ENCODE measurements around the gene HMOX1. TPM values are rescaled to one million over a fixed set of nuclear protein-coding genes. Genes with fewer than 3 reads are reported as not detected.

The HMOX1 gene
- total and polyA plus RNA-seq, 2 of the 8 experiments (the other 6 are each of a cell fraction or from before 2014, with no cell fraction given): 25.0 to 41.6 TPM

DNA sequence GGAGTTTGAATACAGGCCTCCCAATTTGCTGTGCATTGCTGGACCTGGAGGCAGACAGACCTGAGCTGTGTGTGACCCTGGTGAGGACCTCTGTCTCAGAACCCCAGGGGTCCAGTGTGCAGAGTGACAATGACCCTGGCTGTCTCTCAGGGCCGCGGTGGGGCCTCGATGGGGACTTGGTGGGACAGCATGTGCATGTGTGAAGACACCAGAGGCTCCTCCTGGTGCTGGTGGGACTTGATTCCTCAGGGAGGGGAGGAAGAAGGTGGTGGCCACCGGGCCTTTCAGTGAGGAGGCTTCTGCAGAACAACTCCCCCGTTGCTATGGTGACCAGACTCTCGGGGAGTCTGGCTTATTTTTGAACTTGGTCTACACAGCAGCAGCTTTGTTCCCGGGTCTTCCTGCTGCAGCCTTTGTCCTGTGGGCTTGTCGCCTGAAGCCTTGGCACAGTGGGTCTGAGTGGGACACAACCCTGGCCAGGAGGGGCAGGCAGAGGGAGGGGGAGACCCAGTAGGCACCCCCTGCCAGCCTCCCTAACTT, 54.4 kb downstream of the HMOX1 start:
- Histone ChIP-seq H2BK120ac (replicated peaks; ENCODE audit: low read depth, low read length) (no peak overlapping the region), H3K23me2 (ENCODE audit: low read depth, low read length) (peaks cover 13% of the 10 kb centered on the region; the same call in 1 of the 2 replicates), H3K4me1 (replicated peaks in 1 of 4; ENCODE audit: control insufficient read depth in 3 of 4, insufficient read depth in 4 of 4, low read length in 3 of 4) (peaks cover 0 to 2% (median 0%) of the 10 kb centered on the region in 4 experiments; a peak in 3 of 7 replicates), H2BK15ac (ENCODE audit: low read length) (no peak overlapping the region), H3K9ac (replicated peaks in 1 of 4; ENCODE audit: extremely low read depth in 1 of 4, low read depth in 3 of 4, low read length in 3 of 4) (no peak overlapping the region), H3K79me2 (ENCODE audit: control insufficient read depth in 1 of 2, insufficient read depth in 2 of 2, low read length in 2 of 2) (no peaks in the 10 kb centered on the region), H2BK5ac (ENCODE audit: low read depth, low read length) (no peak overlapping the region), H3K18ac (ENCODE audit: extremely low read depth, low read length) (no peak overlapping the region), H4K8ac (ENCODE audit: extremely low read depth, insufficient read depth, low read length) (no peak overlapping the region), H3K27ac (ENCODE audit: low read depth, low read length) (no peak overlapping the region), H3K14ac (ENCODE audit: insufficient read length) (no peak overlapping the region), H4K91ac (replicated peaks; ENCODE audit: insufficient read length, low read length) (no peak overlapping the region), H2BK20ac (ENCODE audit: low read length) (no peak overlapping the region), H3K27me3 (replicated peaks in 1 of 4; ENCODE audit: control insufficient read depth in 3 of 4, extremely low read depth in 1 of 4, insufficient read depth in 3 of 4, low read length in 3 of 4) (no peaks in the 10 kb centered on the region), H2AK5ac (ENCODE audit: low read depth, low read length) (no peak overlapping the region), H3K4ac (replicated peaks; ENCODE audit: insufficient read length, low read depth, low read length) (no peak overlapping the region), H3K56ac (replicated peaks; ENCODE audit: insufficient read length, low read depth, low read length) (no peak overlapping the region), H3K23ac (ENCODE audit: insufficient read length) (no peak overlapping the region), H3K4me3 (ENCODE audit: extremely low read depth in 1 of 4, insufficient read depth in 2 of 4, low read depth in 3 of 4, low read length in 4 of 4) (no peak overlapping the region), H3K9me3 (ENCODE audit: insufficient read depth in 2 of 2, low read depth in 1 of 2, low read length in 1 of 2) (peaks cover 4 to 12% of the 10 kb centered on the region in 2 experiments; a peak in 3 of 4 replicates), H4K5ac (ENCODE audit: insufficient read length, low read depth, low read length) (no peak overlapping the region), H3K36me3 (ENCODE audit: control insufficient read depth in 2 of 4, insufficient read depth in 4 of 4, low read length in 3 of 4) (peaks cover 10 to 37% (median 25%) of the 10 kb centered on the region in 4 experiments), H3K4me2 (ENCODE audit: insufficient read depth in 1 of 2, low read depth in 2 of 2, low read length in 2 of 2) (no peak overlapping the region), H3K79me1 (ENCODE audit: low read depth, low read length) (no peaks in the 10 kb centered on the region; the same call in 1 of the 2 replicates), H2BK12ac (ENCODE audit: low read depth, low read length) (no peak overlapping the region), H2AFZ (ENCODE audit: low read length) (no peak overlapping the region), H4K20me1 (replicated peaks in 1 of 2; ENCODE audit: control insufficient read depth in 1 of 2, insufficient read depth in 2 of 2, low read length in 2 of 2) (peaks cover 2 to 3% of the 10 kb centered on the region in 2 experiments)
- ChIA-PET CTCF (ENCODE audit: partially characterized antibody) (interaction anchor here (8.7 kb wide), 1 partner anchor 144 kb away, joined by 124 read pairs; no protein-coding TSS in a partner anchor), POLR2A (ENCODE audit: partially characterized antibody) (interaction anchor here (0.7 to 46.1 kb wide), 4 partner anchors 8 to 39 kb away, joined by 4 to 1995 read pairs (median 7); partner anchors contain the start of genes HMOX1 and MCM5)
- FAIRE-seq (no peak), DNase-seq (ENCODE audit: low read depth in 1 of 2, low spot score in 2 of 2) (no peak)
- 95% methylated on average over 8 of the region's 8 CpGs; no CpG with 5 or more reads in 1 of the 2 experiments for WGBS, 2 experiments (ENCODE audit: extremely low coverage in 1 of 2, insufficient coverage in 1 of 2, insufficient read length in 1 of 2, insufficient replicate concordance in 2 of 2, low coverage in 1 of 2, low lambda C conversion rate in 2 of 2, missing lambda C conversion rate in 1 of 2)
- TF ChIP-seq JUND (IDR thresholded peaks at IDR 0.05; ENCODE audit: low read length) (no peak), SUZ12 (IDR thresholded peaks at IDR 0.05; ENCODE audit: low read length) (no peak), CTBP2 (IDR thresholded peaks at IDR 0.05; ENCODE audit: borderline replicate concordance, insufficient read depth, insufficient read length, low read length) (no peak)
